ENCODE data around the gene SMPX.
"Not testable (repeated sequence)": the region's sequence is repeated elsewhere in the genome, so short reads cannot be mapped to it uniquely, and the experiment has no call there.

SMPX gene
- long read RNA-seq, donor 1, result 0 reads
- long read RNA-seq, donor 2, result 0 reads
- long read RNA-seq, donor 3, result 0 reads
- long read RNA-seq, donor 4, result 0 reads
- long read RNA-seq, donor 5, partial matches to known transcripts, result 0 of 1 reads
- long read RNA-seq, donor 5, other reads (novel, unspliced or antisense), result 0 of 1 reads
- long read RNA-seq, donor 6, result 0 reads
- long read RNA-seq, donor 7, partial matches to known transcripts, result 0 of 1 reads
- long read RNA-seq, donor 7, other reads (novel, unspliced or antisense), result 0 of 1 reads
- long read RNA-seq, donor 8, result 0 reads

DNA sequence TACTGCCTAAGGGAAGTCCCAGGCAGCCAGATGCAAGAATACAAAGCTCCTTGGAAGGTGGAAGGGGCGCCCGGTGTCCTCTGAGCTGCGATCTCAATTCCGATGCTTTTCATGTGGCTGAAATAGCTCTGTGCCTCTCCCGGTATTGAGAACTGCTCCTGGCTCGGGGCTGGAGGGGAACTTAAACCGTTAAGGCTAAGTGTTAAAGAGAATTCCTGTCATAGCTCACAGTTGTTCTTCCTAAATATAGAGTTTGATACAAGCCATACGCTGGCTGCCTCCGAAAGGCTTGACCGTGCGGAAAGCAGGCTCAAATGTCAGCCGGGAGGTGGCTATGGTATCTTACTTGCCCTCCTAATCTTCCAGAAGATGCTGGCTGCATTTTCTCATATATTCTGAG is at the start of gene SMPX:
Gene SMPX, minus strand, starts transcription at position 157 of the 400 bp plus-strand sequence. CDS start 3,826 bp downstream, outside the sequence.
- no peak for DNase-seq

DNA sequence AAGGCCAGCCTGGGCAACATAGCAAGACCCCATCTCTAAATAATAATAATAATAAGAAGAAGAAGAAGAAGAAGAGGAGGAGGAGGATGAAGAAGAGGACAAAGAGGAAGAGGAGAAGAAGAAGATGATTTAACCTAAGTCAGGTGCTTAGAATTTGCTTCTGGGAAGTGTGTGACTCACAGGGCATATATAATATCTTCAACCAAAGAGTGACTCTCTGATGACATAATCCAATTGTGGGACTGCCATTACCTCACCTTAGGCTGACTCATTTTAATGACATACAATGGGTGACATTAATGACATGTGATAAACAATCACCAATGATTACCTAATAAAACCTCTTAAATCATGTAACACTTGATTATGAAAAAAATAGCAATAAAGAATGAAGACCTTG is 48.8 kb upstream of the SMPX start:
- DNase-seq, result no peak

GRCh38 chrX:21802839-21803238 is 44.9 kb upstream of the SMPX start:
- no peak for DNase-seq

GRCh38 chrX:21802054-21802670 is 44.2 kb upstream of the SMPX start:
- DNase-seq, result no peak

- no peak for DNase-seq
Observed at GRCh38 chrX:21800344-21800770, 42.4 kb upstream of the SMPX start.

GRCh38 chrX:21799767-21800166 is 41.9 kb upstream of the SMPX start:
- no peak for DNase-seq

DNA sequence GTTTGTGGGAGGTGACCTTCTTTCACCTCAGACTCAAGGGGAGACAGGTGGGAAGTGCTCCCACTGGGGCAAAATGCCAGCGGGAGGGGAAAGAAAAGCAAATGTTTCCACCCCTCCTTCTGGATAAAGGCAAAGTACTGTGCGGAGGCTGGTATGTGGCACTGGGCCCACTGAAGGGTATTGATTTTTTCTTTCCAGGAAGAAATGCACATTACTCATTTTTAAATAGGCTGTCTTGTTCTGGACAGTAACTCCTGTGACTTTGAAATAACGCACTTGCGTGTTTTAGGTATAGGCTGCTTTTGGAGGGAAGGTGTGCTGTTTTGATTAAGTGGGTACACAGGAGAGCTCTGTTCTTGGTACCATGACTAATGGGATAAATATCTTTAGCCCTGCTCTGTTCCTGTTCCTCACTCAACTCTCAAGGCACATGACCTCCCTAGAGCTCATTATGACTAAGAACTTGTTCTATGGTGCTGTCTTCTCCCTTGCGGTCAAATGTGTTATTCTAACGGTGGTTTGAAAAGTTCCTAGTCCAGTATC is 40.8 kb upstream of the SMPX start:
- no peak for DNase-seq

DNA sequence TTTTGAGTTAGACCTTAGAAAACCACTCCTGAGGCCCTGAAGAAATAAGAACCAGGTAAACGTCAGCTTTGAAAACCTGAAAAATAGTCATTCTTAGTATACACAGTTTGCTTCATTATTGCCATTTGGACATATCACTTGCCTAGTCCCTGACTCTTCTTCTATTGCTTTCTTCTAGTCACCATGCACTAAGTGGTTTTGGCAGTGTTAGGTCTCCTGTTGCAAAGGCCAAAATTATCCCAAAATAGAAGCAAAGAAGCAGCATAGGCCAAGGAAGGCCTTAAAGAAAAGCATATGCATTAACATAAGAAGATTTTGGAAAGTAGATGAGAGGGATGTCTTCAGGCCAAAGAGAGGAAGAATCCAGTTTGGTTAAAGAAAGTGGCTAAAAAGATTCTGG is 24.1 kb upstream of the SMPX start:
- DNase-seq, result no peak

GRCh38 chrX:21781525-21781924 is 23.6 kb upstream of the SMPX start:
- no peak for DNase-seq

DNA sequence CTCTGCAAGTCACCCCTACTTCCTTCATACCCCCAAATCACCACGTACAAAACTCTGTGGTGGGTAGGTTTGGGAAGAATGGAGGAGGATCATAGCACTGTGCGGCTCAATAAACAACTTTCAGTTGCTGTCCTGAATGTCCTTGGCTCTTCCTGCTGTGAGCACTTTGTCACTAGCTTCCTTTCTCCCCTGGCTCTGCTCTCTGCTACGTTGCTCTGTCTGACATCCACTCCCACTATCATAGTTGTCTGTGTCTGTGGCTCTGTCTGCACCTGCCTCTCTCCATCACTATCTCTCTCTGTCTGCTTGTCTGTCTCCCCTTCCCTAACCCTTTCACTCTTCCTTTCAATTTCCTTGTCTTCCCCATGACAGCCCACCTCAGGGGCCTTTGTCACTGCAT is 21.2 kb upstream of the SMPX start:
- no peak for DNase-seq

- DNase-seq, result no peak
Observed at GRCh38 chrX:21778236-21778635, 20.3 kb upstream of the SMPX start.

- not testable (repeated sequence) for DNase-seq
Observed at GRCh38 chrX:21775128-21775527, 17.2 kb upstream of the SMPX start.

DNA sequence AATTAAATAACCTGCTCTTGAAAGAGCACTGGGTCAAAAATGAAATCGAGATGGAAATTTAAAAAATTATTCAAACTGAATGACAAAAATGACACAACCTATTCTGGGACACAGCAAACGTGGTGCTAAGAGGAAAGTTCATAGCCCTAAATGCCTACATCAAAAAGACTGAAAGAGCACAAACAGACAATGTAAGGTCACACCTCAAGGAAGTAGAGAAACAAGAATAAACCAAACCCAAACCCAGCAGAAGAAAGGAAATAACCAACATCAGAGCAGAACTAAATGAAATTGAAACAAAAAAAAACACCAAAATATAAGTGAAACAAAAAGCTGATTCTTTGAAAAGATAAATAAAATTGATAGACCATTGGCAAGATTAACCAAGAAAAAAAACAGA is 15.1 kb upstream of the SMPX start:
- not testable (repeated sequence) for DNase-seq

GRCh38 chrX:21770631-21771321 is 12.9 kb upstream of the SMPX start:
- no peak for DNase-seq

DNA sequence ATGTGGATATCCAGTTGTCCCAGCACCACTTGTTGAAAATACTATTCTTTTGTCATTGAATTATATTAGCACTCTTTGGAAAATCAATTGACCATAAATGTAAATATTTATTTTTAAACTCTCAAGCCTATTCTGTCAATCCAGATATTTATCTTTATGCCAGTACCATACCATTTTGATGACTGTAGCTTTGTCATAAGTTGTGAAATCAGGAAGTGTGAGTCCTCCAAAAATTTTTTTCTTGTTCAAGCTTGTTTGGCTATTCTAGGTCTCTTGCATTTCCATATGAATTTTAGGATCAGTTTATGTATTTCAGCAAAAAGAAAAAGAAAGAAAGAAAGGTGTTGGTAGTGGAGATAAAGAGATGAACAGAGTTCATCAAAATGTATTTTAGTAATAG is 8.2 kb upstream of the SMPX start:
- no peak for DNase-seq

DNA sequence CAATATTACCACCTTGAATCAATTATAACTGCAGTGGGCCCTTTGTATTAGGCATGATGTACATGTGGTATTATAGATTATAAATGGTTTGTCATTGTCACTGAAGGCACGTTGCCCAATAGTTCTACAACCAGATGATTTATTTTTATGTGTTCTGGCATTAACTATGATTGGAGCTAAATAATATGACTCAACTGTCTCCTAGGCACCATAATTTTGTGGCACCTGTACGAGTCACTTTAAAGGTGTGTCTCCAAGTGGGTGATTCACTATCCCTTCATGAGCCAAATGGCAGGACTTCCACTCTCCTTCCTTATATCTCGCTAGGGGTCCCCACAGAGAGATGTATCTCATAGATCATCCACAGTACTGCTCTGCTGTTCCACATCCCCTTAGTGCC is 6.1 kb upstream of the SMPX start:
- no peak for DNase-seq

- no peak for DNase-seq
Observed at GRCh38 chrX:21758488-21758887, 572 bp upstream of the SMPX start.

- no peak for DNase-seq
Observed at GRCh38 chrX:21756785-21757529, 959 bp downstream of the SMPX start.

DNA sequence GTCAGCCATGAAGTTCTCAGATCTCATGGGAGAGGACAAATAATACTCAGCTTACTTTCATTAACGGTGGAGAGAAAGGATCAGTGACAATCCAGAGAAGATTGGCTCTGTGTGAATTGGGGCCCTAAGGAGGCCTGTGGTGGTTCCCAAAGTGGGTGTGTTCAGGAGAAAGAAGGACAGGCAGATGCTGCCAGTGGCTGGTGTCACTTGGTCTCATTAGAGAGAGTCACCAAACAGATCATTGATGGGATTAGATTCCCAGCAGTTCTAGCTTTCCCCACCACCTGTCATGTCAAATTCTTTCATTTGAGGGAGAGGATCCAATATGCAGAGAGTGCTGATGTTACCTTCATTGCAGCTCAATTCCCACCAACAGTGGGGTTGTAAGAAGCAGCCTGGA is 8.0 kb downstream of the SMPX start:
- DNase-seq, result no peak

GRCh38 chrX:21748235-21748634 is 9.7 kb downstream of the SMPX start:
- DNase-seq, result no peak

DNA sequence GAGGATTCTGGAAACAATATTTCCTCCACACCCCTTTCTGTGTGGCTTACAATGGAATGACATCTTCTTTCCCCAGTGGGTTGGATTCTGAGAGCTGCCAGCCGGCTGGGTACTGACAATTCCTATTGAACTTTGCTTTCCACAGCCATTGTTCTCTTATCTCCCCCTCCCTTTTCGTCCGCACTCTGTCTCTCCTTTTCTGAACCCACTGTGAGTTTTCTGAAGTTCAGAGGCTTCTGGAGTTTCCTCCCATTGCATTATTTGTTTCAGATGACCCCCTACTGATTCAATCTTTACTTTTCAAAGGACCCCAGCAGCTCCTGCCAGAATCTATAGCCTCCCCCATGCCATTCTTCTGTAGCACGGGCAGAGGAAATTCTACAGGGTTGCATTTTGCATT is 10.4 kb downstream of the SMPX start:
- DNase-seq, result no peak

- no peak for DNase-seq
Observed at GRCh38 chrX:21745756-21746155, 12.2 kb downstream of the SMPX start.

DNA sequence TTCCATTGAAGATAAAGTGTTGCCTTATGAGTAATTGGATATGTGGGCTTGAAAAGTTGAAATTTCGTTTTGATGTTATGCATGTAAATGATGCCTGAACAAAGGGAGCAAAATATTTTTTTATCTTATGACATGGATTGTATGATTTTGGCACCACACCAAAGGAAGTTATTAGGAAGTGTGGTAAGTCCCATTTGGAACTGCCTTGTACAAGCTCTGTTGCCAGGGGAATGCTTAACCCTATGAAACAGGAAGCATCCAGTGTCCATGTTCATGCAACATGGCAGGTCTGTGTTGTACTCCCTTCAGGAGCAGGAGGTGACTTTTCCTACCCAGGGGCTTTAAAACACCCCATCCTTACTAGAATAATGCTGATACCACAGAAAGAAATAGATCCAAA is 13.2 kb downstream of the SMPX start:
- no peak for DNase-seq
